SK-N-SH (cell line): ENCODE measurements around the gene ARHGEF40. TPM values are rescaled to one million over a fixed set of nuclear protein-coding genes. Genes with fewer than 3 reads are reported as not detected.

Source experiments
- CTCF ChIA-PET: fragments of 300-600, 350-600 bp; formaldehyde crosslinking; extraction: SDS; loops from one replicate; lab custom pipeline; 2021; lab: Yijun Ruan, JAX
- POLR2A ChIA-PET: fragments of 350-600 bp; sonication (Branson Sonifier 250); formaldehyde crosslinking; extraction: SDS; loops from one replicate; lab custom pipeline; 2020; ENCODE audit warnings: antibody characterized with exemption, inconsistent platforms; lab: Yijun Ruan, JAX
- DNase-seq: peaks from one replicate; pipeline ENCODE4 v3.0.0; 2012
- H2AFZ ChIP-seq: fragments of 200-600 bp; sonication (generic); 2 replicates; pipeline ENCODE4 v1.8.1; 2016; ENCODE audit warnings: antibody characterized with exemption, mild to moderate bottlenecking, low read depth
- H3F3A ChIP-seq: fragments of 200-600 bp; sonication (generic); replicated peaks from 2 replicates; pipeline ENCODE3; 2016; ENCODE audit warnings: antibody characterized with exemption, mild to moderate bottlenecking; ENCODE audit not compliant: insufficient read depth
- H3K27ac ChIP-seq, 2 experiments: fragments of 200-500 bp in 1 of 2; fragments of 200-600 bp in 1 of 2; sonication (Bioruptor generic) in 1 of 2; sonication (generic), shearing (Covaris generic) in 1 of 2; 2 replicates each; pipeline versions ENCODE4 v1.5.1 to v1.6.1; 2014 to 2016; ENCODE audit warnings: low read depth in 2 of 2, inconsistent platforms in 1 of 2, low read length in 1 of 2, mild to moderate bottlenecking in 1 of 2, mixed read lengths in 1 of 2
- H3K27me3 ChIP-seq: fragments of 200-600 bp; sonication (generic), shearing (Covaris generic); 2 replicates; pipeline ENCODE4 v1.6.1; 2016; ENCODE audit warnings: mixed run types; ENCODE audit not compliant: insufficient read depth
- H3K36me3 ChIP-seq, 2 experiments: fragments of 200-500 bp in 1 of 2; fragments of 200-600 bp in 1 of 2; sonication (Bioruptor generic) in 1 of 2; sonication (generic) in 1 of 2; replicated peaks in 1 of 2; 2 replicates each; pipeline versions ENCODE3 to v1.5.1; 2014 to 2016; ENCODE audit warnings: low read length in 1 of 2, mild to moderate bottlenecking in 1 of 2; ENCODE audit not compliant: insufficient read depth in 2 of 2, control insufficient read depth in 1 of 2
- H3K4me1 ChIP-seq, 2 experiments: fragments of 200-500 bp in 1 of 2; fragments of 200-600 bp in 1 of 2; sonication (Bioruptor generic) in 1 of 2; sonication (generic), shearing (Covaris generic) in 1 of 2; 2 replicates each; pipeline versions ENCODE4 v1.5.1 to v1.6.1; 2014 to 2016; ENCODE audit warnings: low read depth in 1 of 2, low read length in 1 of 2, mixed run types in 1 of 2; ENCODE audit not compliant: insufficient read depth in 2 of 2, control insufficient read depth in 1 of 2
- H3K4me2 ChIP-seq: fragments of 200-600 bp; sonication (generic), shearing (Covaris generic); 2 replicates; pipeline ENCODE4 v1.6.1; 2017; ENCODE audit warnings: mixed run types
- H3K4me3 ChIP-seq, 2 experiments: fragments of 200-500 bp in 1 of 2; fragments of 200-600 bp in 1 of 2; sonication (Bioruptor generic) in 1 of 2; sonication (generic), shearing (Covaris generic) in 1 of 2; 2 replicates each; pipeline versions ENCODE4 v1.5.1 to v1.8.1; 2014 to 2016; ENCODE audit warnings: low read depth in 2 of 2, inconsistent platforms in 1 of 2, low read length in 1 of 2, mild to moderate bottlenecking in 1 of 2, mixed read lengths in 1 of 2, moderate library complexity in 1 of 2
- H3K79me2 ChIP-seq: fragments of 200-600 bp; sonication (generic); 2 replicates; pipeline ENCODE4 v1.8.1; 2017; ENCODE audit warnings: mild to moderate bottlenecking; ENCODE audit not compliant: insufficient read depth
- H3K9ac ChIP-seq: fragments of 200-600 bp; sonication (generic); 2 replicates; pipeline ENCODE4 v1.6.1; 2017; ENCODE audit warnings: mixed run types
- H3K9me2 ChIP-seq: fragments of 200-600 bp; sonication (generic); 2 replicates; pipeline ENCODE4 v1.6.1; 2017; ENCODE audit warnings: mixed run types
- H3K9me3 ChIP-seq: fragments of 200-600 bp; sonication (generic); 2 replicates; pipeline ENCODE4 v1.6.1; 2017; ENCODE audit warnings: mixed run types, mild to moderate bottlenecking, moderate library complexity
- H4K20me1 ChIP-seq: fragments of 200-600 bp; sonication (generic); 2 replicates; pipeline ENCODE4 v1.6.1; 2017; ENCODE audit warnings: mild to moderate bottlenecking, mixed run types; ENCODE audit not compliant: insufficient read depth
- EZH2phosphoT487 ChIP-seq: fragments of 200-600 bp; sonication (generic); IDR thresholded peaks from 2 replicates; pipeline ENCODE4 v1.6.1; 2017; ENCODE audit warnings: low read depth, mixed run types, mild to moderate bottlenecking, antibody characterized with exemption, moderate library complexity, borderline replicate concordance
- GATA2 ChIP-seq: sonication (generic); formaldehyde crosslinking; IDR thresholded peaks from 2 replicates; pipeline ENCODE4 v1.5.0; 2020; ENCODE audit warnings: mild to moderate bottlenecking, missing genetic modification reagents
- MXI1 ChIP-seq: IDR thresholded peaks from 2 replicates; pipeline ENCODE4 v1.6.1; 2012; ENCODE audit warnings: mild to moderate bottlenecking, low read depth, low read length, improper control_type of control experiment
- NRF1 ChIP-seq: IDR thresholded peaks from 2 replicates; pipeline ENCODE4 v1.6.1; 2012; ENCODE audit warnings: low read depth, mild to moderate bottlenecking, low read length
- PBX3 ChIP-seq: IDR thresholded peaks from 2 replicates; pipeline ENCODE4; 2012
- RXRA ChIP-seq: IDR thresholded peaks from 2 replicates; pipeline ENCODE4 v1.4.0; 2012; ENCODE audit warnings: low read depth, mild to moderate bottlenecking, borderline replicate concordance
- SMC3 ChIP-seq: IDR thresholded peaks from 2 replicates; pipeline ENCODE4 v1.6.1; 2012; ENCODE audit warnings: low read depth, low read length, improper control_type of control experiment
- TCF12 ChIP-seq: IDR thresholded peaks from 2 replicates; pipeline ENCODE4 v1.4.0; 2012
- WGBS: methylation state at CpG from one replicate; pipeline ENCODE4 v1.1.6; 2017; ENCODE audit warnings: low lambda C conversion rate; 5-methylcytosine and 5-hydroxymethylcytosine counted together
- polyA plus RNA-seq, 3 experiments: library from polyadenylated mRNA; depleted of rRNA; stranded (reverse); fragments of >200 nt; gene quantifications; 2 replicates each; pipeline ENCODE4 v1.2.3, GENCODE V29; 2012
- TF ChIP-seq, protein P1 (sequence below): IDR thresholded peaks from 2 replicates; pipeline ENCODE4 v1.6.1; 2012; ENCODE audit warnings: mild to moderate bottlenecking, low read depth, low read length, moderate library complexity
- TF ChIP-seq, protein P2 (sequence below): fragments of 150-350 bp; IDR thresholded peaks from 2 replicates; pipeline ENCODE4 v1.6.1; 2017; ENCODE audit warnings: antibody characterized with exemption, low read length, low read depth, borderline replicate concordance

The ARHGEF40 gene
- polyA plus RNA-seq, 1 of the 3 experiments (the other 2 are of a cell fraction): 58.8 TPM

DNA sequence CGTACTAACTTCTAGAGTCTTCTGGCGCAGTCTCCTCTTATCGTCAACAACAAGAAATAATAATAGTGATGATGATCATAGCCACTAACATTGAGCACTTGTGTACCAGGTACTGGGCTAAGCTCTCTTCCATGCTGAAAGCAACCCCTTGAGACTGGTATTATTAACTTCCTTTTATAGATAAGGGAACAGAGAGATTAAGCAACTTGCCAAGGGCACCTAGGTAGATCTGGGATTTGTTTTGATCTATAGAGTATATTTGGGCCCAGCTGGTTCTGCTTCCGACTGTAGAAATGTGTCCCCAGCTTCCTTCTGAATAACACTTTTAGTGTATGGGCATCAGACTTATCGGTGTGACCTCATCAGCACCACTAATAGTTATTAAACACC, 29.5 kb downstream of the ARHGEF40 start (continued):
- TF ChIP-seq, protein P1, sequence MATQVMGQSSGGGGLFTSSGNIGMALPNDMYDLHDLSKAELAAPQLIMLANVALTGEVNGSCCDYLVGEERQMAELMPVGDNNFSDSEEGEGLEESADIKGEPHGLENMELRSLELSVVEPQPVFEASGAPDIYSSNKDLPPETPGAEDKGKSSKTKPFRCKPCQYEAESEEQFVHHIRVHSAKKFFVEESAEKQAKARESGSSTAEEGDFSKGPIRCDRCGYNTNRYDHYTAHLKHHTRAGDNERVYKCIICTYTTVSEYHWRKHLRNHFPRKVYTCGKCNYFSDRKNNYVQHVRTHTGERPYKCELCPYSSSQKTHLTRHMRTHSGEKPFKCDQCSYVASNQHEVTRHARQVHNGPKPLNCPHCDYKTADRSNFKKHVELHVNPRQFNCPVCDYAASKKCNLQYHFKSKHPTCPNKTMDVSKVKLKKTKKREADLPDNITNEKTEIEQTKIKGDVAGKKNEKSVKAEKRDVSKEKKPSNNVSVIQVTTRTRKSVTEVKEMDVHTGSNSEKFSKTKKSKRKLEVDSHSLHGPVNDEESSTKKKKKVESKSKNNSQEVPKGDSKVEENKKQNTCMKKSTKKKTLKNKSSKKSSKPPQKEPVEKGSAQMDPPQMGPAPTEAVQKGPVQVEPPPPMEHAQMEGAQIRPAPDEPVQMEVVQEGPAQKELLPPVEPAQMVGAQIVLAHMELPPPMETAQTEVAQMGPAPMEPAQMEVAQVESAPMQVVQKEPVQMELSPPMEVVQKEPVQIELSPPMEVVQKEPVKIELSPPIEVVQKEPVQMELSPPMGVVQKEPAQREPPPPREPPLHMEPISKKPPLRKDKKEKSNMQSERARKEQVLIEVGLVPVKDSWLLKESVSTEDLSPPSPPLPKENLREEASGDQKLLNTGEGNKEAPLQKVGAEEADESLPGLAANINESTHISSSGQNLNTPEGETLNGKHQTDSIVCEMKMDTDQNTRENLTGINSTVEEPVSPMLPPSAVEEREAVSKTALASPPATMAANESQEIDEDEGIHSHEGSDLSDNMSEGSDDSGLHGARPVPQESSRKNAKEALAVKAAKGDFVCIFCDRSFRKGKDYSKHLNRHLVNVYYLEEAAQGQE: no peak

- no peaks in the 10 kb centered on the region for H3K9me3 ChIP-seq
- CTCF ChIA-PET: interaction anchor here (1.0 to 20.5 kb wide), 7 partner anchors 6 to 130 kb away, joined by 3 to 555 read pairs (median 8); partner anchors contain the start of genes ARHGEF40 and NDRG2
- no peak within 1 kb of the TSS for H3K4me3 ChIP-seq
- no peak for DNase-seq
- H3K9ac ChIP-seq: no peak within 1 kb of the TSS
- no peak for TF ChIP-seq NRF1
- no peak for TF ChIP-seq PBX3
- no peak for TF ChIP-seq SMC3
- no peak for TF ChIP-seq TCF12
- TF ChIP-seq GATA2 (CRISPR knock-in tag): no peak
- TF ChIP-seq, protein P2, sequence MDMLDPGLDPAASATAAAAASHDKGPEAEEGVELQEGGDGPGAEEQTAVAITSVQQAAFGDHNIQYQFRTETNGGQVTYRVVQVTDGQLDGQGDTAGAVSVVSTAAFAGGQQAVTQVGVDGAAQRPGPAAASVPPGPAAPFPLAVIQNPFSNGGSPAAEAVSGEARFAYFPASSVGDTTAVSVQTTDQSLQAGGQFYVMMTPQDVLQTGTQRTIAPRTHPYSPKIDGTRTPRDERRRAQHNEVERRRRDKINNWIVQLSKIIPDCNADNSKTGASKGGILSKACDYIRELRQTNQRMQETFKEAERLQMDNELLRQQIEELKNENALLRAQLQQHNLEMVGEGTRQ: no peak
- no peak for TF ChIP-seq EZH2phosphoT487
- no peak for TF ChIP-seq RXRA
- TF ChIP-seq MXI1: no peak
- POLR2A ChIA-PET: interaction anchor here (0.8 to 1.3 kb wide), 2 partner anchors 8 to 29 kb away, joined by 3 read pairs; no protein-coding TSS in a partner anchor
- peaks cover 36% of the 10 kb centered on the region for H3F3A ChIP-seq
- no peak within 1 kb of the TSS for H3K27ac ChIP-seq
- H3K4me1 ChIP-seq: peaks cover 27 to 36% of the 10 kb centered on the region in 2 experiments
- no peaks in the 10 kb centered on the region for H3K9me2 ChIP-seq
- H4K20me1 ChIP-seq: no peaks in the 10 kb centered on the region
- H3K79me2 ChIP-seq: no peaks in the 10 kb centered on the region
- no peaks in the 10 kb centered on the region for H3K36me3 ChIP-seq
- no peaks in the 10 kb centered on the region for H3K27me3 ChIP-seq
- H2AFZ ChIP-seq: no peak within 1 kb of the TSS
- WGBS: 95% methylated on average over 4 of the region's 5 CpGs
- peak within 1 kb of the TSS; percentile 75; the same call in 1 of the 2 replicates for H3K4me2 ChIP-seq
These were observed 30.8 kb downstream of the ARHGEF40 start, which contains the start of gene TMEM253 for GRCh38 chr14:21100931-21101330. Gene TMEM253 (plus strand): TSS chr14:21101066. CDS start chr14:21101344, 278 bp downstream.
